Epithelial cell of prostate (primary cell): ENCODE measurements around the gene NUMBL.

Experiments used
- DNase-seq: peaks from one replicate; pipeline ENCODE4 v3.0.0-alpha.2; 2011; ENCODE audit warnings: low read depth, low spot score
- H3K27ac ChIP-seq: fragments of 450-650 bp; 2 replicates; pipeline ENCODE4 v1.5.1; 2017; ENCODE audit warnings: mild to moderate bottlenecking

NUMBL gene

GRCh38 chr19:40616178-40616577 is 74.3 kb downstream of the NUMBL start:
- H3K27ac ChIP-seq = peak overlapping the region; percentile 94
- no peak for DNase-seq
